ENCODE results near the gene ZNF491.

DNA sequence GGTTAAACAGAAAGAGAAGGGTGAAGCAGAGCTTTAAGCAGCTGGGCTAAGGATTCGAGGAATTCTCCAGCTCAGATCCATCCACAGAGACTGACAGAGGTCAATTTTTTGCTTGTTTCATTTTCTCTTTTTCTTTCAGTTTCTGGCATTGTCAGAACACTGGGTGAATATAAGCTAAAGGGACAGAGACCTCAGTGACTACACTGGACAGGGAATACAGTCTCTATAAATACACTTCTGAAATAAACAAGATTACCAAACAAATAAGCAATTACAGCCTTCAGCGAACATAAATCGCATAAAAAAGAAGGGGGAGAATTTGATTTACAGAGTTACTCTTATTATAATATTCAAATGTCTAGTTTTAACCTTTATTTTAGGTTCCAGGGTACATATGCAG lies 35.2 kb upstream of the ZNF491 start:
- TF ChIP-seq CTCF (IDR thresholded peaks at IDR 0.05 in 2 of 3, conservative IDR thresholded peaks at IDR 0.05 in 1 of 3; ENCODE audit: insufficient read depth in 2 of 3, low read depth in 1 of 3, low read length in 3 of 3) (no peak), HCFC1 (IDR thresholded peaks at IDR 0.05; ENCODE audit: low read depth, low read length) (no peak), SP2 (IDR thresholded peaks at IDR 0.05; ENCODE audit: extremely low read depth, low read depth, low read length, poor library complexity, severe bottlenecking) (no peak), ZNF12 (CRISPR knock-in tag; IDR thresholded peaks at IDR 0.05) (no peak), FOXP1 (CRISPR knock-in tag; IDR thresholded peaks at IDR 0.05) (no peak), FOS (IDR thresholded peaks at IDR 0.05; ENCODE audit: extremely low read depth, insufficient read length) (no peak), FOXA3 (CRISPR knock-in tag; conservative IDR thresholded peaks at IDR 0.05 in 1 of 2, IDR thresholded peaks at IDR 0.05 in 1 of 2) (no peak), FOXA1 (IDR thresholded peaks at IDR 0.05; ENCODE audit: borderline replicate concordance) (no peak), POLR2A (conservative IDR thresholded peaks at IDR 0.05) (no peak), CHD7 (IDR thresholded peaks at IDR 0.05; ENCODE audit: low read depth, low read length) (no peak), ZBTB33 (CRISPR knock-in tag; IDR thresholded peaks at IDR 0.05) (no peak), U2AF2 (optimal IDR thresholded peaks at IDR 0.05; ENCODE audit: low read depth, low read length) (no peak), U2AF1 (optimal IDR thresholded peaks at IDR 0.05; ENCODE audit: low read depth, low read length) (no peak)
- TF ChIP-seq, protein P1, sequence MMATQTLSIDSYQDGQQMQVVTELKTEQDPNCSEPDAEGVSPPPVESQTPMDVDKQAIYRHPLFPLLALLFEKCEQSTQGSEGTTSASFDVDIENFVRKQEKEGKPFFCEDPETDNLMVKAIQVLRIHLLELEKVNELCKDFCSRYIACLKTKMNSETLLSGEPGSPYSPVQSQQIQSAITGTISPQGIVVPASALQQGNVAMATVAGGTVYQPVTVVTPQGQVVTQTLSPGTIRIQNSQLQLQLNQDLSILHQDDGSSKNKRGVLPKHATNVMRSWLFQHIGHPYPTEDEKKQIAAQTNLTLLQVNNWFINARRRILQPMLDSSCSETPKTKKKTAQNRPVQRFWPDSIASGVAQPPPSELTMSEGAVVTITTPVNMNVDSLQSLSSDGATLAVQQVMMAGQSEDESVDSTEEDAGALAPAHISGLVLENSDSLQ (IDR thresholded peaks at IDR 0.05) = no peak

All from K562 (cell line).